Lung (tissue), 12 donors: ENCODE measurements around the gene C19orf44. TPM values are rescaled to one million over a fixed set of nuclear protein-coding genes. Genes with fewer than 3 reads are reported as not detected.
A peak's percentile ranks its signal among the peaks of the same experiment; 100 is the strongest.

ENCODE experiments used
- ATAC-seq: fragments of 200-7000 bp; cut with Tn5 transposase; one replicate; pipeline ENCODE4 v1.9.1; 2020; ENCODE audit warnings: moderate number of reproducible peaks; ENCODE audit not compliant: insufficient read depth, low FRiP score
- DNase-seq, 3 donors: peaks; one replicate each; pipeline ENCODE4 v3.0.0-alpha.2; 2013 to 2017
- H3K27ac ChIP-seq, 2 donors: one replicate each; pipeline ENCODE4 v1.5.1; 2013; ENCODE audit warnings: mild to moderate bottlenecking in 2 of 2, moderate library complexity in 2 of 2, control low read depth in 1 of 2, inconsistent platforms in 1 of 2, low read depth in 1 of 2, low read length in 1 of 2
- H3K27me3 ChIP-seq, 3 donors: one replicate each; pipeline ENCODE4 v1.5.1; 2013; ENCODE audit warnings: low read length in 2 of 3; ENCODE audit not compliant: control insufficient read depth in 3 of 3, insufficient read depth in 3 of 3
- H3K36me3 ChIP-seq, 4 donors: one replicate each; pipeline ENCODE4 v1.5.1; 2013; ENCODE audit warnings: low read length in 4 of 4, mild to moderate bottlenecking in 1 of 4, moderate library complexity in 1 of 4; ENCODE audit not compliant: control insufficient read depth in 4 of 4, insufficient read depth in 4 of 4
- H3K4me1 ChIP-seq, 5 donors: one replicate each; pipeline ENCODE4 v1.5.1; 2013; ENCODE audit warnings: low read length in 5 of 5, mild to moderate bottlenecking in 2 of 5, moderate library complexity in 1 of 5; ENCODE audit not compliant: control insufficient read depth in 5 of 5, insufficient read depth in 5 of 5
- H3K4me3 ChIP-seq: one replicate; pipeline ENCODE4 v1.5.1; 2013; ENCODE audit warnings: mild to moderate bottlenecking, control low read depth, moderate library complexity
- H3K9ac ChIP-seq, 2 donors: one replicate each; pipeline ENCODE4 v1.5.1; 2013; ENCODE audit warnings: low read length in 2 of 2, control low read depth in 1 of 2; ENCODE audit not compliant: insufficient read depth in 1 of 2
- H3K9me3 ChIP-seq, 4 donors: one replicate each; pipeline ENCODE4 v1.5.1; 2013; ENCODE audit warnings: low read length in 3 of 4, mild to moderate bottlenecking in 1 of 4, moderate library complexity in 1 of 4; ENCODE audit not compliant: control insufficient read depth in 4 of 4, insufficient read depth in 3 of 4
- WGBS, 2 donors: extraction: QIAGEN DNeasy Blood & Tissue Kit; methylation state at CpG; one replicate each; pipeline ENCODE4 v1.1.7; 2013; 5-methylcytosine and 5-hydroxymethylcytosine counted together
- polyA plus RNA-seq, 2 donors: library from polyadenylated mRNA; stranded (reverse); fragments of 200-250 nt; gene quantifications; one replicate each; pipeline ENCODE4 v1.2.1, GENCODE V29; 2013
- total RNA-seq, 2 donors: library from RNA; depleted of rRNA in 1 of 2; stranded (reverse); fragments of >200 nt in 1 of 2; gene quantifications; one replicate each; pipeline ENCODE4 v1.2.1, GENCODE V29; 2014 to 2021
- TF ChIP-seq, protein P1 (sequence below): IDR thresholded peaks from 2 replicates; pipeline ENCODE4 v1.5.1; 2012; ENCODE audit warnings: mild to moderate bottlenecking; ENCODE audit errors: control extremely low read depth, extremely low read depth
- donor health status: control.
- donor health status: control.
- donor health status: Bipolar disorder and iron deficiency.
- donor health status: healthy.
- donor health status: DM: yes; HTN: yes; CAD: no.

C19orf44 gene
- total and polyA plus RNA-seq, 4 donors = 3.1 to 9.4 (median 4.6) TPM

- H3K4me1 ChIP-seq = peaks cover 0 to 8% (median 3%) of the 10 kb centered on the region in 5 donors
- H3K27ac ChIP-seq = no peak overlapping the region
- H3K9me3 ChIP-seq = no peaks in the 10 kb centered on the region
- no peak overlapping the region for H3K9ac ChIP-seq
- H3K27me3 ChIP-seq = no peaks in the 10 kb centered on the region
- no peak overlapping the region for H3K4me3 ChIP-seq
- peaks cover 12 to 63% (median 44%) of the 10 kb centered on the region in 4 donors for H3K36me3 ChIP-seq
- TF ChIP-seq, protein P1, sequence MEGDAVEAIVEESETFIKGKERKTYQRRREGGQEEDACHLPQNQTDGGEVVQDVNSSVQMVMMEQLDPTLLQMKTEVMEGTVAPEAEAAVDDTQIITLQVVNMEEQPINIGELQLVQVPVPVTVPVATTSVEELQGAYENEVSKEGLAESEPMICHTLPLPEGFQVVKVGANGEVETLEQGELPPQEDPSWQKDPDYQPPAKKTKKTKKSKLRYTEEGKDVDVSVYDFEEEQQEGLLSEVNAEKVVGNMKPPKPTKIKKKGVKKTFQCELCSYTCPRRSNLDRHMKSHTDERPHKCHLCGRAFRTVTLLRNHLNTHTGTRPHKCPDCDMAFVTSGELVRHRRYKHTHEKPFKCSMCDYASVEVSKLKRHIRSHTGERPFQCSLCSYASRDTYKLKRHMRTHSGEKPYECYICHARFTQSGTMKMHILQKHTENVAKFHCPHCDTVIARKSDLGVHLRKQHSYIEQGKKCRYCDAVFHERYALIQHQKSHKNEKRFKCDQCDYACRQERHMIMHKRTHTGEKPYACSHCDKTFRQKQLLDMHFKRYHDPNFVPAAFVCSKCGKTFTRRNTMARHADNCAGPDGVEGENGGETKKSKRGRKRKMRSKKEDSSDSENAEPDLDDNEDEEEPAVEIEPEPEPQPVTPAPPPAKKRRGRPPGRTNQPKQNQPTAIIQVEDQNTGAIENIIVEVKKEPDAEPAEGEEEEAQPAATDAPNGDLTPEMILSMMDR = no peak
- ATAC-seq (no peak), DNase-seq (no peak)
- WGBS, 2 donors = 93 to 98% methylated on average over 9 of the region's 9 CpGs
Measured at GRCh38 chr19:16536130-16536529, 39.9 kb downstream of the C19orf44 start.

GRCh38 chr19:16537111-16537510 lies 40.9 kb downstream of the C19orf44 start:
- H3K4me3 ChIP-seq = no peak overlapping the region
- DNase-seq (no peak), ATAC-seq (no peak)
- H3K27me3 ChIP-seq = no peaks in the 10 kb centered on the region
- 95 to 96% methylated on average over 13 of the region's 13 CpGs for WGBS, 2 donors
- H3K9ac ChIP-seq = no peak overlapping the region
- TF ChIP-seq, protein P1 = no peak
- H3K27ac ChIP-seq = no peak overlapping the region
- H3K4me1 ChIP-seq = peaks cover 0 to 11% (median 8%) of the 10 kb centered on the region in 5 donors
- H3K9me3 ChIP-seq = no peaks in the 10 kb centered on the region
- H3K36me3 ChIP-seq = peaks cover 11 to 53% (median 37%) of the 10 kb centered on the region in 4 donors

GRCh38 chr19:16540948-16541347 lies 44.8 kb downstream of the C19orf44 start:
- TF ChIP-seq, protein P1 = no peak
- H3K4me3 ChIP-seq = peak overlapping the region; percentile 91
- H3K4me1 ChIP-seq = peaks cover 0 to 13% (median 8%) of the 10 kb centered on the region in 5 donors
- 78 to 85% methylated on average over 12 of the region's 12 CpGs for WGBS, 2 donors
- H3K9ac ChIP-seq = peak overlapping the region; percentile 63 to 94
- H3K27me3 ChIP-seq = no peaks in the 10 kb centered on the region
- no peak overlapping the region for H3K27ac ChIP-seq
- peaks cover 0 to 27% (median 18%) of the 10 kb centered on the region in 4 donors for H3K36me3 ChIP-seq
- ATAC-seq = no peak
- no peak for DNase-seq
- no peaks in the 10 kb centered on the region for H3K9me3 ChIP-seq

GRCh38 chr19:16541526-16542044 lies 45.4 kb downstream of the C19orf44 start:
- Histone ChIP-seq H3K36me3 (peaks cover 0 to 21% (median 14%) of the 10 kb centered on the region in 4 donors), H3K27me3 (no peaks in the 10 kb centered on the region), H3K4me3 (peak overlapping the region; percentile 91), H3K9me3 (no peaks in the 10 kb centered on the region), H3K4me1 (peaks cover 0 to 13% (median 8%) of the 10 kb centered on the region in 5 donors), H3K9ac (peak overlapping the region; percentile 63 to 94), H3K27ac (peak overlapping the region; percentile 85 to 94)
- TF ChIP-seq, protein P1 = no peak
- 1 to 3% methylated on average over 29 of the region's 29 CpGs for WGBS, 2 donors
- DNase-seq (peak in 1 of 3 donors; percentile 18), ATAC-seq (no peak)
